Tibial nerve (tissue), 4 donors: ENCODE measurements around the gene GGTLC2.

Experiments
- CTCF ChIP-seq, 5 experiments: fragments of 200-600 bp in 3 of 5; fragments of 450-650 bp in 2 of 5; sonication (generic) in 3 of 5; IDR thresholded peaks; one replicate each; pipeline ENCODE4 v1.5.1; 2016 to 2019; ENCODE audit warnings: antibody characterized with exemption in 5 of 5, mild to moderate bottlenecking in 3 of 5, moderate library complexity in 2 of 5
- EP300 ChIP-seq, 2 donors: sonication (generic); formaldehyde crosslinking; IDR thresholded peaks; one replicate each; pipeline ENCODE4 v1.6.1; 2017; ENCODE audit warnings: antibody characterized with exemption in 2 of 2, mild to moderate bottlenecking in 1 of 2
- POLR2A ChIP-seq, 2 donors: fragments of 450-650 bp; IDR thresholded peaks; one replicate each; pipeline ENCODE4 v1.6.1; 2017; ENCODE audit warnings: antibody characterized with exemption in 2 of 2, mild to moderate bottlenecking in 2 of 2, moderate library complexity in 2 of 2

- TF ChIP-seq CTCF (IDR thresholded peaks at IDR 0.05) (no peak), POLR2A (IDR thresholded peaks at IDR 0.05) (no peak), EP300 (IDR thresholded peaks at IDR 0.05) (no peak)
Measured at GRCh38 chr22:22612516-22612915, 31.9 kb upstream of the GGTLC2 start.
